ENCODE measurements around the gene SYMPK.

GRCh38 chr19:45800070-45800553 lies 62.8 kb downstream of the SYMPK start:
- TF ChIP-seq CTCF (IDR thresholded peaks at IDR 0.05): no peak
- no peak for TF ChIP-seq POLR2A (IDR thresholded peaks at IDR 0.05)
